ENCODE results near the gene ZNRF1.
"Not testable (repeated sequence)": the region's sequence is repeated elsewhere in the genome, so short reads cannot be mapped to it uniquely, and the experiment has no call there.

Gene ZNRF1

DNA sequence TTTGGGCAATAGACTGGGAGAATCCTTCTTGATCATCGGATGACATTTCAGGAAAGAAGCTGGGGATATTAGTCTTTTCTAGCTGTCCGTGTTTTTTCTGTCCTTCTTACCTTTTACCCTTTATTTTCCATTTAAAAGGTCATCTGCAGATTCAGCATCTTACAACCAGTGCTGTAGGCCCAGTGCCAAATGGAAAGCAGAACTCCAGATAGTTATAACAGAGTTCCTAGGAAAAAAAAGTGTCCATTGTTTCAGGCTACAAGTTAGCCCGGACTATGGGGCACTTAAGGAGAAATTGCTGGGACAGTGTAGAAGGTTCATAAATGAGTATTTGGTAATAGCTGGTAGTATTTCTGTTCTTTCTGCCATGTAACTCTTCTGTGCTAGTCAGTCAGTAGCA, 89.4 kb downstream of the ZNRF1 start:
- Histone ChIP-seq H3K36me3 (ENCODE audit: low read depth) (no peaks in the 10 kb centered on the region; the same call in 1 of the 2 replicates), H3K4me3 (ENCODE audit: severe bottlenecking) (no peak overlapping the region), H3K4me1 (ENCODE audit: insufficient read depth, poor library complexity, severe bottlenecking) (peaks cover 36% of the 10 kb centered on the region), H3K27ac (ENCODE audit: poor library complexity, severe bottlenecking) (no peak overlapping the region), H3K9me3 (ENCODE audit: severe bottlenecking) (no peaks in the 10 kb centered on the region), H3K27me3 (ENCODE audit: insufficient read depth, poor library complexity, severe bottlenecking) (no peaks in the 10 kb centered on the region)
- no peak for DNase-seq (ENCODE audit: low spot score)
- TF ChIP-seq, protein P1, sequence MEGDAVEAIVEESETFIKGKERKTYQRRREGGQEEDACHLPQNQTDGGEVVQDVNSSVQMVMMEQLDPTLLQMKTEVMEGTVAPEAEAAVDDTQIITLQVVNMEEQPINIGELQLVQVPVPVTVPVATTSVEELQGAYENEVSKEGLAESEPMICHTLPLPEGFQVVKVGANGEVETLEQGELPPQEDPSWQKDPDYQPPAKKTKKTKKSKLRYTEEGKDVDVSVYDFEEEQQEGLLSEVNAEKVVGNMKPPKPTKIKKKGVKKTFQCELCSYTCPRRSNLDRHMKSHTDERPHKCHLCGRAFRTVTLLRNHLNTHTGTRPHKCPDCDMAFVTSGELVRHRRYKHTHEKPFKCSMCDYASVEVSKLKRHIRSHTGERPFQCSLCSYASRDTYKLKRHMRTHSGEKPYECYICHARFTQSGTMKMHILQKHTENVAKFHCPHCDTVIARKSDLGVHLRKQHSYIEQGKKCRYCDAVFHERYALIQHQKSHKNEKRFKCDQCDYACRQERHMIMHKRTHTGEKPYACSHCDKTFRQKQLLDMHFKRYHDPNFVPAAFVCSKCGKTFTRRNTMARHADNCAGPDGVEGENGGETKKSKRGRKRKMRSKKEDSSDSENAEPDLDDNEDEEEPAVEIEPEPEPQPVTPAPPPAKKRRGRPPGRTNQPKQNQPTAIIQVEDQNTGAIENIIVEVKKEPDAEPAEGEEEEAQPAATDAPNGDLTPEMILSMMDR (IDR thresholded peaks at IDR 0.05; ENCODE audit: poor library complexity, severe bottlenecking), result no peak
- no peak for ATAC-seq (ENCODE audit: low read depth)

DNA sequence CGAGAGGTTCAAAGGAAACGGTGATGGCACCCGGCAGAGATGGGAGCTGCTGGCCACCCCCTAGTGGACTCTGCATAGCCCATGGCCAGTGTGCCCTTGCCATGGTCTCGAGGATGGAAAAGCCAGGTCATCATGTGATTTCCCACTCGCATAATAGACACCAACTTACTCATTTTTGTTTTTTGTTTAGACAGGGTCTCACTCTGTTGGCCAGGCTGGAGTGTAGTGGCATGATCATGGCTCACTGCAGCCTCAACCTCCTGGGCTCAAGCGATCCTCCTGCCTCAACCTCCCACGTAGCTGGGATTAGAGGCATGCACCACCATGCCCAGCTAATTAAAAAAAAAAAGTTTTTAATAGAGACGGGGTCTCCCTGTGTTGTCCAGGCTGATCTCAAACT, 90.1 kb downstream of the ZNRF1 start:
- Histone ChIP-seq H3K4me3 (ENCODE audit: severe bottlenecking) (no peak overlapping the region), H3K4me1 (ENCODE audit: insufficient read depth, poor library complexity, severe bottlenecking) (peaks cover 36% of the 10 kb centered on the region), H3K9me3 (ENCODE audit: severe bottlenecking) (no peaks in the 10 kb centered on the region), H3K36me3 (ENCODE audit: low read depth) (no peaks in the 10 kb centered on the region; the same call in 1 of the 2 replicates), H3K27ac (ENCODE audit: poor library complexity, severe bottlenecking) (no peak overlapping the region), H3K27me3 (ENCODE audit: insufficient read depth, poor library complexity, severe bottlenecking) (no peaks in the 10 kb centered on the region)
- TF ChIP-seq, protein P1 (IDR thresholded peaks at IDR 0.05; ENCODE audit: poor library complexity, severe bottlenecking), result no peak
- DNase-seq (ENCODE audit: low spot score) (no peak), ATAC-seq (ENCODE audit: low read depth) (no peak)

DNA sequence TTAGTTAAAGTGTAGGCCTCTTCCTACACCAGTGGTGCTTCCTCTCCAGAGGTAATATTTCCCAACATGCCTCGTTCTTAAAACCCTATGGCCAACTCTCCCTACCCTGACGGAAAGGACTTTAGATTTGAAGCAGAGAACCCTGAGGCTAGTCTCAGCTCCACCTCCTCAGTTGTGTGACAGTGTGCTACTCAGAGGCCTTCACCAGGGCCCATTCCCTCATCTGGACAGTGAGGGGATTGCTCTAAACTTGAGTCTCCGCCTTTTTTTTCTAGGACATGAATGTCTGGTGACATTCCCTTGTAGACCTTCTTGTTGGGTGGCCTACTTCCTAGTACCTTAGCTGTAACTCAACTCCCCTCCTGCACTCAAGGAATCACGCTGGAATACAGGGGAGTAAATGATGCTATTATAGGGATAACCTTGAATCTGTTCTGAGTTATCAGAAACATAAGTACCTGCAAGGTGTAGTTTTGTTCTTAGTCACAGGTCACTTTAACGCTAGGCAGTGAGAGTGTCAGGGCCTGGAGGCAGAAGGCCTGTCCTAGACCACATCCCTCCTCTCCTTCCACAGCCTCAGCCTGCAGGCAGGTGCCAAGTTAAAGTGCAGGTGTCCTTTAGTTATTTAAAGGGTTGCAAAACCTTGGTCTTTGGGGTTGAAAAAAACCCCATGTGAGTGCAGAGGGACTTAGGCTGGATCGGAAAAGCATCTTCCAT, 90.8 kb downstream of the ZNRF1 start:
- Histone ChIP-seq H3K27ac (ENCODE audit: poor library complexity, severe bottlenecking) (no peak overlapping the region), H3K36me3 (ENCODE audit: low read depth) (no peaks in the 10 kb centered on the region; the same call in 1 of the 2 replicates), H3K4me1 (ENCODE audit: insufficient read depth, poor library complexity, severe bottlenecking) (peaks cover 36% of the 10 kb centered on the region), H3K27me3 (ENCODE audit: insufficient read depth, poor library complexity, severe bottlenecking) (no peaks in the 10 kb centered on the region), H3K9me3 (ENCODE audit: severe bottlenecking) (no peaks in the 10 kb centered on the region), H3K4me3 (ENCODE audit: severe bottlenecking) (no peak overlapping the region)
- DNase-seq (ENCODE audit: low spot score) (no peak), ATAC-seq (ENCODE audit: low read depth) (no peak)
- TF ChIP-seq, protein P1 (IDR thresholded peaks at IDR 0.05; ENCODE audit: poor library complexity, severe bottlenecking), result no peak

DNA sequence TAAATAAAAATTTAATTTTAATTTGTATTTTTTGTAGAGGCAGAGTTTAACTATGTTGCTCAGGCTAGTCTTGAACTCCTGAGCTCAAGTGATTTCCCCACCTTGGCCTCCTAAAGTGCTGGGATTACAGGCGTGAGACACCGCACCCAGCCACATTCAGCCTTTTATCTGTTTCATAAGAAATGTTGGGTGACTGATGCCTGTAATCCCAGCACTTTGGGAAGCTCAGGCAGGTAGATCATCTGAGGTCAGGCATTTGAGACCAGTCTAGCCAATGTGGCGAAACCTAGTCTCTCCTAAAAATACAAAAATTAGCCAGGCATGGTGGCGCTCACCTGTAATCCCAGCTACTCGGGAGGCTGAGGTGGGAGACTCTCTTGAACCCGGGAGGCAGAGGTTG, 92.1 kb downstream of the ZNRF1 start:
- DNase-seq (ENCODE audit: low spot score); H3K27me3 ChIP-seq (ENCODE audit: insufficient read depth, poor library complexity, severe bottlenecking); H3K36me3 ChIP-seq (ENCODE audit: low read depth); H3K9me3 ChIP-seq (ENCODE audit: severe bottlenecking); H3K4me3 ChIP-seq (ENCODE audit: severe bottlenecking): not testable (repeated sequence)
- Histone ChIP-seq H3K27ac (ENCODE audit: poor library complexity, severe bottlenecking) (peak overlapping the region; percentile 17), H3K4me1 (ENCODE audit: insufficient read depth, poor library complexity, severe bottlenecking) (peaks cover 33% of the 10 kb centered on the region)
- peak; percentile 59 for ATAC-seq (ENCODE audit: low read depth)

DNA sequence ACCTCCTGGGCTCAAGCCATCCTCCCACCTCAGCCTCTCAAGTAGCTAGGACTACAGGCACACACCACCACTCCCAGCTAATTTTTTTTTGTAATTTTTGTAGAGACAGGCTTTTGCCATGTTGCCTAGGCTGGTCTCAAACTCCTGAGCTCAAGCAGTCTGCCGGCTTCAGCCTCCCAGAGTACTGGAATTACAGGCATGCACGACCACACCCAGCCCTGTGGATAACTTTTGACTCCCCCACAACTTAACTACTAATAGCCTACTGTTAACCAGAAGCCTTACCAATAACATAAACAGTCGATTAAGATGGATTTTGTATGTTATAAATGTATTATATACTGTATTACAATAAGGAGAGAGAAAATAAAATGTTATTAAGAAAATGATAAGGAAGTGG, 92.8 kb downstream of the ZNRF1 start:
- H3K27me3 ChIP-seq (ENCODE audit: insufficient read depth, poor library complexity, severe bottlenecking); DNase-seq (ENCODE audit: low spot score); H3K9me3 ChIP-seq (ENCODE audit: severe bottlenecking); H3K36me3 ChIP-seq (ENCODE audit: low read depth); ATAC-seq (ENCODE audit: low read depth); H3K4me3 ChIP-seq (ENCODE audit: severe bottlenecking): not testable (repeated sequence)
- Histone ChIP-seq H3K4me1 (ENCODE audit: insufficient read depth, poor library complexity, severe bottlenecking) (peaks cover 33% of the 10 kb centered on the region), H3K27ac (ENCODE audit: poor library complexity, severe bottlenecking) (peak overlapping the region; percentile 17)

DNA sequence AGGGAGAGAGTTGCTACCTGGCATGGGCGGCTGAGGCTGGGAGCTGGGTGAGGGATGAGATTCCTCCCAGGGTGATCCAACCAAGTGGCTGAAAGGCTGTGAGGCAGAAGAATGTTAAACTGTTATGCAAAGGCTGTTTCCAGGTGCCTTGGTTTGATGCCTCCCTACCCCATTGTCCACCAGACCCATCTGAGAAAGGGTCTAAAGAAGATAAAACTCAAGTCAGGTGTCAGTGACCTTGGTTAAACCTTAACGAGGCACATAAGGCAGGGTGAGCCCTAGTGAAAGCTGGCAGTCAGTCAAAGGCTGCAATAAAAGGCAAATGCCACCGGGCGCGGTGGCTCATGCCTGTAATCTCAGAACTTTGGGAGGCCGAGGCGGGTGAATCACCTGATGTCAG, 94.0 kb downstream of the ZNRF1 start:
- H3K4me3 ChIP-seq (ENCODE audit: severe bottlenecking), result no peak overlapping the region
- DNase-seq (ENCODE audit: low spot score) (no peak), ATAC-seq (ENCODE audit: low read depth) (no peak)
- H3K27ac ChIP-seq (ENCODE audit: poor library complexity, severe bottlenecking), result no peak overlapping the region
- H3K36me3 ChIP-seq (ENCODE audit: low read depth), result no peaks in the 10 kb centered on the region; the same call in 1 of the 2 replicates
- H3K9me3 ChIP-seq (ENCODE audit: severe bottlenecking), result no peaks in the 10 kb centered on the region
- no peaks in the 10 kb centered on the region for H3K27me3 ChIP-seq (ENCODE audit: insufficient read depth, poor library complexity, severe bottlenecking)
- TF ChIP-seq, protein P1 (IDR thresholded peaks at IDR 0.05; ENCODE audit: poor library complexity, severe bottlenecking), result no peak
- H3K4me1 ChIP-seq (ENCODE audit: insufficient read depth, poor library complexity, severe bottlenecking), result peaks cover 29% of the 10 kb centered on the region

Data from RWPE2 (cell line).